ENCODE data around the gene TRMT112.

- TF ChIP-seq POLR2A (IDR thresholded peaks at IDR 0.05; ENCODE audit: borderline replicate concordance, extremely low read depth, insufficient read depth, insufficient read length) (no peak), CEBPB (IDR thresholded peaks at IDR 0.05; ENCODE audit: low read depth) (no peak), EZH2phosphoT487 (IDR thresholded peaks at IDR 0.05; ENCODE audit: borderline replicate concordance) (no peak), CTCF (IDR thresholded peaks at IDR 0.05 in 2 of 3, conservative IDR thresholded peaks at IDR 0.05 in 1 of 3; ENCODE audit: borderline replicate concordance in 1 of 3, insufficient read depth in 1 of 3, low read depth in 2 of 3, low read length in 2 of 3) (no peak), EGR1 (IDR thresholded peaks at IDR 0.05; ENCODE audit: low read depth) (no peak), FOSL1 (IDR thresholded peaks at IDR 0.05; ENCODE audit: low read depth) (no peak)
Observed at GRCh38 chr11:64351136-64351631, 33.8 kb upstream of the TRMT112 start.

Measured in HCT116 (cell line).